Parietal lobe (tissue), 1 donor: ENCODE data around the gene MAP1LC3C. TPM values are rescaled to one million over a fixed set of nuclear protein-coding genes. Genes with fewer than 3 reads are reported as not detected.

ENCODE experiments used
- total RNA-seq: library from RNA; depleted of rRNA; stranded (reverse); fragments of >200 nt; gene quantifications from one replicate; pipeline ENCODE4 v1.2.3, GENCODE V29; 2014

MAP1LC3C gene
- not detected for total RNA-seq

GRCh38 chr1:241999026-241999425 lies at the start of gene MAP1LC3C:
MAP1LC3C (minus strand) TSS chr1:241999098; CDS start chr1:241999008, 90 bp downstream.

DNA sequence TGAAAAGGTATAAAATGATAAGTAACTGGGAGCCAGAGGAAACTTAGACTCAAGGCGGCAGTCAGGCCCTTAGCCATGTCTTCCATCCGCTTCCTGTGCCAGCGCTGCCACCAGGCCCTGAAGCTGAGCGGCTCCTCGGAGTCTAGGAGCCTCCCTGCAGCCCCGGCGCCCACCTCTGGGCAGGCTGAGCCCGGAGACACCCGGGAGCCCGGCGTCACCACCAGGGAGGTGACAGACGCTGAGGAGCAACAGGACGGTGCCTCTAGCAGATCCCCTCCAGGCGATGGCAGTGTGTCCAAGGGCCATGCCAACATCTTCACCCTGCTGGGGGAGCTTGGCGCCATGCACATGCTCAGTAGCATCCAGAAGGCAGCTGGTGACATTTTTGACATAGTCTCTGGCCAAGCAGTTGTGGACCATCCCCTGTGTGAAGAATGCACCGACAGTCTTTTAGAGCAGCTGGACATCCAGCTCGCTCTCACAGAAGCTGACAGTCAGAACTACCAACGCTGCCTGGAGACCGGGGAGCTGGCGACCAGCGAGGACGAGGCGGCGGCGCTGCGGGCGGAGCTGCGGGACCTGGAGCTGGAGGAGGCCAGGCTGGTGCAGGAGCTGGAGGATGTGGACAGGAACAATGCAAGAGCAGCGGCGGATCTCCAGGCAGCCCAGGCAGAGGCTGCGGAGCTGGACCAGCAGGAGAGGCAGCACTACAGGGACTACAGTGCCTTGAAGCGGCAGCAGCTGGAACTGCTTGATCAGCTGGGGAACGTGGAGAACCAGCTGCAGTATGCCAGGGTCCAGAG lies 41.0 kb downstream of the MAP1LC3C start, which contains the start of gene BECN2:
BECN2 (plus strand) TSS at position 76 of the 803 bp plus-strand sequence; CDS start at position 76, 0 bp downstream.

Other genes with a start within 250 kb of the MAP1LC3C start
- gene EXO1, start 150.9 kb downstream of the MAP1LC3C start, total RNA-seq, result 5.0 TPM
- gene BECN2, start 41.3 kb downstream of the MAP1LC3C start, total RNA-seq, result not detected